Right ventricle myocardium superior (tissue), 1 donor: Measurements from ENCODE around the gene SLC38A3. TPM values are rescaled to one million over a fixed set of nuclear protein-coding genes. Genes with fewer than 3 reads are reported as not detected.

Source experiments
- ATAC-seq: fragments of 200-7000 bp; cut with Tn5 transposase; one replicate; pipeline ENCODE4 v1.9.1; 2020; ENCODE audit warnings: mild to moderate bottlenecking; ENCODE audit not compliant: poor library complexity
- DNase-seq: peaks from one replicate; pipeline ENCODE4 v3.0.0-alpha.2; 2020
- intact Hi-C: fragments of 100-400 bp; cut with DNase I; formaldehyde crosslinking; loops from one replicate; pipeline ENCODE4 v1.11.2; 2022
- microRNA-seq: library from miRNA; unstranded; fragments of <30 nt; microRNA quantifications from one replicate; pipeline ENCODE4 v1.2.0, GENCODE V29; 2020
- total RNA-seq: library from RNA; stranded (reverse); fragmentation: NEBNext Ultra II Directional; extraction: Animal tissue kit (Norgen Biotek cat#: 25700); gene quantifications from one replicate; pipeline ENCODE4 v1.2.1, GENCODE V29; 2021
- donor health status: DM: no; HTN: yes; CAD: no; lungs with severe emphysema.

Gene SLC38A3
- total RNA-seq, 1 donor from 2014 or later, result 10.6 TPM

DNA sequence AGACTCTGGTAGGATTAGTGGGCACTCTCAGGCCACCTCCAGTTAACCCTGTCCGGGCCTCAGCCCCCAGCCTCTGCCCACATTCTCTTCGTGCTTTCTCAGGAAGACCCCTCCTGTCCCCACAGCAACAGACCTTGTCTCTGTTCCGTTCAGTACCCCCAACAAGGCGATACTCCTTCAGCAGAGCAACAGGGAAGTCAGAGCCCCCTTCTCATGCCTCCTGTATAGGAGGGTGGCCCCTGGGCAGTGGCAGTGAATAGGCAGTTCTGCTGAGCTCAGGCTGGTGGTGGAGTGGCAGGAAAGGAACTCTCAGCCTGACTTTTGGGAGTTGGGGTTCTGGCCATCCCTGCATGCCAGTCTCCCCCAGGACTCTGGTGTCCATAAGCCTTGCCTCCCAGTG is 64.4 kb downstream of the SLC38A3 start:
- intact Hi-C loops, result no loop called here
- DNase-seq (no peak), ATAC-seq (no peak)

DNA sequence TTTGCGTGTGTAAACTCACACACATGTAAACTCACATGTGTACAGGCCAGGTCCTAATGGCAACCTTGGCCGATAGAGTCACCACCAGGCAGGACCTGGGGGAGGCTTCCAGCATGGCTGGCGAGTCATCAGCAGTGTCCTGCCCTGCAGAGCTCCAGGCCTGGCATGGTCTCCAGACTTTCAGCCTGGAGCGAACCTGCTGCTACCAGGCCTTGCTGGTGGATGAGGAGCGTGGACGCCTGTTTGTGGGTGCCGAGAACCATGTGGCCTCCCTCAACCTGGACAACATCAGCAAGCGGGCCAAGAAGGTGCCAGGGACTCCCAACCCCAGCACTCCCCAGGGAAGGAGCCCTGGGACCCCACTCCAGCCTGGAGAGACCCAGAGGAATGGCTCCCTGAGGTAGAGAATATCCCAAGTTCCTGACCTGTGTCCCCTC is 64.9 kb downstream of the SLC38A3 start:
- ATAC-seq, result no peak

DNA sequence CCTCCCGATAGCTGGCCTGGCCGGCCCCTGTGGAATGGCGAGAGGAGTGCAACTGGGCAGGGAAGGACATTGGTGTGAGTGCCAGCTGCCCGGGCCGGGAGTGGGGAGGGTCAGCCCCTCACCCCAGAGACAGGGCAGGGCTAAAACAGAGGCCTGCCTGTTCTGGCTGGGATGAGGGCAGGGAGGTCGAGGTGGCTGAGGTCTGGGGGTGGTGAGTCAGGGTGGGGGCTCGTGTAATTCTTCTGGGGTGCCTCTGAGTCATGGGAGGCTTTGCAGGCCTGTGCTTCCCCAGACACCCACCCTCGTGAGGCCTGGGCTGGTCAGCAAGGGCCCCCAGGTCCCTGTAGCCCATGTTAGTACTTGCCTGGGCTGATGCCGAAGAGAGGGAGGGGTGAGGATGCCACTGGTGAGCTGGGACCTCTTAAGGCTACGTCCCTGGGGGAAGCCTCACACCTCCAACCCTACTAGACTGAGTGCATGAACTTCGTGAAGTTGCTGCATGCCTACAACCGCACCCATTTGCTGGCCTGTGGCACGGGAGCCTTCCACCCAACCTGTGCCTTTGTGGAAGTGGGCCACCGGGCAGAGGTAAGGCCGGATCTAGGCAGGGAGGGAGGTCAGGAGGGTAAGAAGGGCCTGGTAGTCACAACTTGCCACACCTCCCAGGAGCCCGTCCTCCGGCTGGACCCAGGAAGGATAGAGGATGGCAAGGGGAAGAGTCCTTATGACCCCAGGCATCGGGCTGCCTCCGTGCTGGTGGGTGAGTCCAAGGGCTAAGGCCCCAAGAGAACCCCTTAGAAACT is 65.6 kb downstream of the SLC38A3 start:
- DNase-seq (no peak), ATAC-seq (no peak)
- intact Hi-C loops, result loop anchor here (2.0 to 5.0 kb wide), 2 partner anchors 40 to 52 kb away; partner anchors contain the start of gene HYAL2

More for the DNA sequence above, 64.9 kb downstream of the SLC38A3 start:
- intact Hi-C loops, result loop anchor here (2.0 to 5.0 kb wide), 2 partner anchors 39 to 52 kb away; partner anchors contain the start of gene HYAL2
- no peak for DNase-seq

Small RNA genes within 50 kb of the gene (microRNA-seq; reads per million reads assigned to microRNA genes)
- gene MIR566 (not detected), gene MIR5787 (not detected)

Other genes starting within 250 kb of the SLC38A3 start
- 56.7 TPM for gene RBM5, start 116.4 kb upstream of the SLC38A3 start, total RNA-seq
- gene SEMA3F, start 49.9 kb upstream of the SLC38A3 start, total RNA-seq, result 10.8 TPM
- not detected for gene GNAT1, start 13.7 kb upstream of the SLC38A3 start, total RNA-seq
- 126 TPM for gene GNAI2, start 30.9 kb downstream of the SLC38A3 start, total RNA-seq
- gene SEMA3B, start 63.9 kb downstream of the SLC38A3 start, total RNA-seq, result 19.9 TPM
- gene LSMEM2, start 73.8 kb downstream of the SLC38A3 start, total RNA-seq, result 29.6 TPM
- gene IFRD2, start 87.2 kb downstream of the SLC38A3 start, total RNA-seq, result 70.1 TPM
- gene HYAL3, start 94.1 kb downstream of the SLC38A3 start, total RNA-seq, result 1.2 TPM
- gene NAA80, start 94.1 kb downstream of the SLC38A3 start, total RNA-seq, result 6.3 TPM
- gene HYAL1, start 98.3 kb downstream of the SLC38A3 start, total RNA-seq, result 66.5 TPM
- gene HYAL2, start 117.5 kb downstream of the SLC38A3 start, total RNA-seq, result 33.8 TPM
- gene TUSC2, start 123.0 kb downstream of the SLC38A3 start, total RNA-seq, result 28.2 TPM
- 14.1 TPM for gene RASSF1, start 135.6 kb downstream of the SLC38A3 start, total RNA-seq
- not detected for gene ZMYND10, start 140.5 kb downstream of the SLC38A3 start, total RNA-seq
- gene NPRL2, start 145.5 kb downstream of the SLC38A3 start, total RNA-seq, result 14.8 TPM
- gene CYB561D2, start 145.6 kb downstream of the SLC38A3 start, total RNA-seq, result 5.6 TPM
- gene TMEM115, start 154.2 kb downstream of the SLC38A3 start, total RNA-seq, result 24.9 TPM